Esophagus squamous epithelium (tissue), 5 donors: Measurements from ENCODE around the gene ADSS2. TPM values are rescaled to one million over a fixed set of nuclear protein-coding genes. Genes with fewer than 3 reads are reported as not detected.

ENCODE experiments used
- DNase-seq: peaks from one replicate; lab custom pipeline; 2025; lab: John Stamatoyannopoulos, UW
- H3K27ac ChIP-seq, 4 donors: fragments of 200-600 bp; sonication (generic); one replicate each; pipeline ENCODE4 v1.5.1; 2016 to 2019; ENCODE audit warnings: mild to moderate bottlenecking in 1 of 4
- H3K27me3 ChIP-seq, 4 donors: fragments of 200-600 bp; sonication (generic); 1 replicate in 3 of 4; 2 replicates in 1 of 4; pipeline versions ENCODE4 v1.5.1 to v1.6.0; 2017 to 2021; ENCODE audit warnings: antibody characterized with exemption in 1 of 4
- H3K36me3 ChIP-seq, 3 donors: fragments of 200-600 bp; sonication (generic); one replicate each; pipeline ENCODE4 v1.5.1; 2016 to 2019
- H3K4me1 ChIP-seq, 3 donors: fragments of 200-600 bp; sonication (generic); one replicate each; pipeline ENCODE4 v1.5.1; 2017 to 2019
- H3K4me3 ChIP-seq, 4 donors: fragments of 200-600 bp; sonication (generic); 1 replicate in 3 of 4; 2 replicates in 1 of 4; pipeline ENCODE4 v1.5.1; 2016 to 2019; ENCODE audit warnings: mild to moderate bottlenecking in 2 of 4, moderate library complexity in 1 of 4
- H3K9me3 ChIP-seq, 3 donors: fragments of 200-600 bp; sonication (generic); one replicate each; pipeline ENCODE4 v1.5.1; 2016 to 2019
- POLR2A ChIP-seq, 4 donors: fragments of 450-650 bp; IDR thresholded peaks; one replicate each; pipeline ENCODE4 v1.6.1; 2017; ENCODE audit warnings: antibody characterized with exemption in 4 of 4, mild to moderate bottlenecking in 4 of 4, moderate library complexity in 3 of 4
- WGBS, 2 donors: methylation state at CpG; one replicate each; pipeline ENCODE4 v1.1.5; 2018; 5-methylcytosine and 5-hydroxymethylcytosine counted together
- intact Hi-C: fragments of 100-400 bp; cut with DNase I; formaldehyde crosslinking; loops from one replicate; pipeline ENCODE4 v1.15.0; 2022
- total RNA-seq, 4 donors: library from RNA; depleted of rRNA; stranded (reverse); fragments of >200 nt; gene quantifications; one replicate each; pipeline ENCODE4 v1.1.0, GENCODE V29; 2016
- TF ChIP-seq, protein P1 (sequence below), 6 experiments: fragments of 450-650 bp in 4 of 6; fragments of 200-600 bp in 2 of 6; sonication (generic) in 2 of 6; IDR thresholded peaks; one replicate each; pipeline ENCODE4 v1.5.1; 2016 to 2019; ENCODE audit warnings: antibody characterized with exemption in 6 of 6, mild to moderate bottlenecking in 4 of 6, moderate library complexity in 4 of 6
- donor health status: DM: yes; HTN: yes; CAD: no.

Gene ADSS2
- total RNA-seq, 4 donors from 2014 or later: 22.1 to 59.5 (median 35.4) TPM

DNA sequence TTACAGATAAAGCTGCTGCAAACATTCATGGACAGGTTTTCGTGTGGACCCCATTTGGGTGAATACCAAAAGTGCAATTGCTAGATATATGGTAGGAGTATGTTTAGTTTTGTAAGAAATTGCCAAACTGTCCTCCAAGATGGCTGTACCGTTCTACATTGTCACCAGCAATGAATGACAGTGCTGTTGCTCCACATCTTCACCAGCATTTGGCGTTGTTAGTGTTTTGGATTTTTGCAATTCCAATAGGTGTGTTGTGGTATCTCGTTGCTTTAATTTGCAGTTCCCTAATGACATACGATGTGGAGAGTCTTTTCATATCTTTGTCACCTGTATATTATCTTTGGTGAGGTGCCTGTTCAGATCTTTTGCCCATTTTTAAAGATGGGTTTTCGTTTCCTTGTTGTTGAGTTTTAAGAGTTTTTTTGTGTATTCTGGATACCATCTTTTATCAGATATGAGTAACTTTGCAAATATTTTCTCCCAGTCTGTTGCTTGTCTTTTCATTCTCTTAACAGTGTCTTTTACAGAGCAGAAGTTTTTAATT is 21.4 kb upstream of the ADSS2 start:
- WGBS, 2 donors: 90 to 92% methylated on average over 6 of the region's 6 CpGs
- no peaks in the 10 kb centered on the region for H3K4me1 ChIP-seq
- no peak overlapping the region for H3K27ac ChIP-seq
- TF ChIP-seq, protein P1, sequence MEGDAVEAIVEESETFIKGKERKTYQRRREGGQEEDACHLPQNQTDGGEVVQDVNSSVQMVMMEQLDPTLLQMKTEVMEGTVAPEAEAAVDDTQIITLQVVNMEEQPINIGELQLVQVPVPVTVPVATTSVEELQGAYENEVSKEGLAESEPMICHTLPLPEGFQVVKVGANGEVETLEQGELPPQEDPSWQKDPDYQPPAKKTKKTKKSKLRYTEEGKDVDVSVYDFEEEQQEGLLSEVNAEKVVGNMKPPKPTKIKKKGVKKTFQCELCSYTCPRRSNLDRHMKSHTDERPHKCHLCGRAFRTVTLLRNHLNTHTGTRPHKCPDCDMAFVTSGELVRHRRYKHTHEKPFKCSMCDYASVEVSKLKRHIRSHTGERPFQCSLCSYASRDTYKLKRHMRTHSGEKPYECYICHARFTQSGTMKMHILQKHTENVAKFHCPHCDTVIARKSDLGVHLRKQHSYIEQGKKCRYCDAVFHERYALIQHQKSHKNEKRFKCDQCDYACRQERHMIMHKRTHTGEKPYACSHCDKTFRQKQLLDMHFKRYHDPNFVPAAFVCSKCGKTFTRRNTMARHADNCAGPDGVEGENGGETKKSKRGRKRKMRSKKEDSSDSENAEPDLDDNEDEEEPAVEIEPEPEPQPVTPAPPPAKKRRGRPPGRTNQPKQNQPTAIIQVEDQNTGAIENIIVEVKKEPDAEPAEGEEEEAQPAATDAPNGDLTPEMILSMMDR (IDR thresholded peaks at IDR 0.05): no peak
- TF ChIP-seq POLR2A (IDR thresholded peaks at IDR 0.05): no peak
- intact Hi-C loops: no loop called here
- H3K4me3 ChIP-seq: no peak overlapping the region
- H3K27me3 ChIP-seq: no peaks in the 10 kb centered on the region
- no peaks in the 10 kb centered on the region for H3K9me3 ChIP-seq
- no peaks in the 10 kb centered on the region for H3K36me3 ChIP-seq
- DNase-seq: no peak

DNA sequence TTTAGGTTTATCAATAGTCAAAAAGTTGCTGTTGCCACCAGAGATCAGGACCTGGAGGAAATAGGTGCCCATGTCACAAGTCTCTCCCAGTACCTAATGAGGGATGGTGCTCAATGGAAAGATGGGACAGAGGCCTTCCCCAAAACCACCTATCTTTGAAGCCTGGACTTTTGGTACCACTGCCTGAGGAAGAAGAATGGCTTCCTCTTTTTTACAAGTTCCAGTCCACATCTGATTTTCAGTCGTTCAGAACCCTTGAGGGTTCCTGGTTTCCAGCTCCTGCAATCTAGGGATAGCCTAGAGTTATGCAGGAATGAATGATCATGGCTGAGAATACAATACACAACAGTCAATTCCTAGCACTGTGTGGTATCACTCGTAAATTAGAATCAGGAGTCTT is 15.0 kb upstream of the ADSS2 start:
- Histone ChIP-seq H3K4me3 (no peak overlapping the region), H3K4me1 (peaks cover 0 to 5% (median 0%) of the 10 kb centered on the region in 3 donors), H3K27me3 (no peaks in the 10 kb centered on the region), H3K9me3 (no peaks in the 10 kb centered on the region), H3K27ac (no peak overlapping the region), H3K36me3 (no peaks in the 10 kb centered on the region)
- no peak for DNase-seq
- 77 to 79% methylated on average over 2 of the region's 2 CpGs for WGBS, 2 donors
- TF ChIP-seq, protein P1 (IDR thresholded peaks at IDR 0.05): no peak
- no peak for TF ChIP-seq POLR2A (IDR thresholded peaks at IDR 0.05)
- intact Hi-C loops: no loop called here

DNA sequence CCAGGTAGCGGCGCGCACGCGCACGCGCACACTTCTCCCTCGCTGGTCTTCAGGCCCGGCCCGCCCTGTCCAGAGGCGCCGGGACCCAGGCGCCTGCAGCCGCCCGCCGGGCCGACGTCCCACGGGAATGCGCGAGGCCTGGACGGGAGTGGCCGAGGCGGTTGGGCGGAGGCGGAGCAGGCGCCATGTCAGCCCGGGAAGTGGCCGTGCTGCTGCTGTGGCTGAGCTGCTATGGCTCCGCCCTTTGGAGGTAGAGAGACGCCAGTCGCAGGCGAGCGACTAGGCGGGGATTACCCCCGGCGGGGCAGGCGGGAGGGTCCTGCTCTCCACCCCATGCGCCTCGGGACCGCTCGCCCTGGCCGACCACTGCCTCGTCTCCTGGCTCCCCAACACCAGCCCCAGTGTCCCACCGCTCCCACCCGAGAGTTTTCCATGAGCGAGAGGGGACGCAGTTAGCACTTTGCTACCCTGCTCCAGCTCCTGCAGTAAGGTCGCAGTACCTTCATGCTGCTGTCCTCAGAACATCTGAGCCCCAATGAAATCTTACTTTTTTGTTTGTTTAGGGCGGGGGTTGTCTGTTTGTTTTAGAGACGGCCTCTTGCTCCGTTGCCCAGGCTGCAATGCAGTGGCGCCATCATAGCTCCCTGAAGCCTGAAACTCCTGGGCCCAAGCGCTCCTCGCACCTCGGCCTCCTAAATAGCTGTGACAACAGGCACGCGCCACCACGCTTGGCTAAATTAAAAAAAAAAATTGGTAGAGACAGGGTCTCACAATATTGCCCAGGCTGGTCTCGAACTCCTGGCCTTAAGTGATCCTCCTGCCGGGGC is 9.7 kb upstream of the ADSS2 start, which contains the start of gene CATSPERE:
TSS of gene CATSPERE (plus strand) at position 29 of the 827 bp plus-strand sequence. CDS start at position 186, 157 bp downstream.
- WGBS, 2 donors: 17 to 42% methylated on average over 17 to 23 of the region's 61 CpGs

DNA sequence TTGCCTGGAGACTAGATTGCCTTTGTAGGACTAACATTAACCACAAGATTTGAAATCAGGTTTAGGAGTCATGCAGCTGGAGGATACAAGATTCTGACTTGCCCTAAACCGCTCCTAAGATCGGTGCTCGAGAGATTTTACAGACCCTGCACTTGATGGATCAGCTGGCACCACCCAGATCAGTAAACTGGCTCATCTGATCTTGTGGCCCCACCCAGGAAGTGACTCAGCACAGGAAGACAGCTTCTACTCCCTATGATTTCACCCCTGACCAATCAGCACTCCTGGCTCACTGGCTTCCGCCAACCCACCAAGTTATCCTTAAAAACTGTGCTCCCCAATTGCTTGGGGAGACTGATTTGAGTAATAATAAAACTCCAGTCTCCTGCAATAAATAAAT is 8.5 kb upstream of the ADSS2 start:
- TF ChIP-seq, protein P1 (IDR thresholded peaks at IDR 0.05): no peak
- TF ChIP-seq POLR2A (IDR thresholded peaks at IDR 0.05): no peak
- intact Hi-C loops: no loop called here
- Histone ChIP-seq H3K9me3 (no peaks in the 10 kb centered on the region), H3K36me3 (no peaks in the 10 kb centered on the region), H3K27me3 (no peaks in the 10 kb centered on the region), H3K4me1 (peaks cover 5 to 23% (median 8%) of the 10 kb centered on the region in 3 donors), H3K27ac (peak overlapping the region in 3 of 4 donors; percentile 87 to 93 (median 90)), H3K4me3 (no peak overlapping the region)
- no peak for DNase-seq
- 78 to 96% methylated on average over 3 to 4 of the region's 4 CpGs for WGBS, 2 donors

More for the DNA sequence above, 9.7 kb upstream of the ADSS2 start, which contains the start of gene CATSPERE:
- H3K4me3 ChIP-seq: peak within 1 kb of the TSS; percentile 44 to 68 (median 68)
- DNase-seq: peak; percentile 14
- no peaks in the 10 kb centered on the region for H3K36me3 ChIP-seq
- intact Hi-C loops: no loop called here
- peaks cover 5 to 18% (median 8%) of the 10 kb centered on the region in 3 donors for H3K4me1 ChIP-seq
- peak within 1 kb of the TSS; percentile 87 to 93 (median 90) for H3K27ac ChIP-seq
- TF ChIP-seq POLR2A (IDR thresholded peaks at IDR 0.05): peak in 2 of 4 donors; percentile 62 to 69
- TF ChIP-seq, protein P1 (IDR thresholded peaks at IDR 0.05): peak in 1 of 6 experiments; percentile 2
- H3K27me3 ChIP-seq: no peaks in the 10 kb centered on the region
- H3K9me3 ChIP-seq: no peaks in the 10 kb centered on the region

DNA sequence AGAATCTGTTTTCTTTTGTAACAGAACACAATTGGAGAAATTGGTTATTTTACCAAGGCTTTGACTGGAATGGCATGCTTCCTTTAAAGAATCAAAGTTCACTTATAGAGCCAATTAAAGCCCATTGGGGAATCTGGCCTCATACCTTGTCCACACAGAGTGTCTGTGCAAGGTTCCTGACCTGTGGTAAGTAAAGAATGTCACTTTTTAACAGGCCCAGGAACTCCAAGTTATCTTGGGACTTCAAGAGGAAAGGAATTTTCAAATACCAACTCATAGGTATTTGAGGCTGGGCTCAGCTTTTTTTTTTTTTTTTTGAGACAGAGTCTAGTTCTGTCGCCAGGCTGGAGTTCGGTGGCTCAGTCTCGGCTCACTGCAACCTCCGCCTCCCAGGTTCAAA is 7.1 kb upstream of the ADSS2 start:
- TF ChIP-seq, protein P1 (IDR thresholded peaks at IDR 0.05): no peak
- no peak for TF ChIP-seq POLR2A (IDR thresholded peaks at IDR 0.05)
- H3K36me3 ChIP-seq: no peaks in the 10 kb centered on the region
- no peak overlapping the region for H3K27ac ChIP-seq
- no peaks in the 10 kb centered on the region for H3K27me3 ChIP-seq
- DNase-seq: no peak
- peaks cover 5 to 37% (median 8%) of the 10 kb centered on the region in 3 donors for H3K4me1 ChIP-seq
- WGBS, 2 donors: 97 to 98% methylated on average over 4 of the region's 4 CpGs
- intact Hi-C loops: loop anchor here (10.0 kb wide), 1 partner anchor 154 kb away; no protein-coding TSS in a partner anchor
- H3K4me3 ChIP-seq: no peak overlapping the region
- H3K9me3 ChIP-seq: no peaks in the 10 kb centered on the region
